ENCODE measurements around the gene BAK1. TPM values are rescaled to one million over a fixed set of nuclear protein-coding genes. Genes with fewer than 3 reads are reported as not detected.

Gene BAK1
- total and polyA plus RNA-seq, 2 donors, result 8.8 to 18.7 TPM

GRCh38 chr6:33616113-33616512, 36.0 kb upstream of the BAK1 start:
- H3K4me1 ChIP-seq (ENCODE audit: insufficient read depth), result no peaks in the 10 kb centered on the region
- no peaks in the 10 kb centered on the region for H3K36me3 ChIP-seq (ENCODE audit: insufficient read depth)
- 82% methylated on average over 2 of the region's 2 CpGs for WGBS
- no peak for DNase-seq (ENCODE audit: extremely low spot score)
- H3K4me3 ChIP-seq (ENCODE audit: low read depth, low read length), result no peak overlapping the region
- no peak overlapping the region for H3K27ac ChIP-seq (ENCODE audit: low read depth)

- Histone ChIP-seq H3K36me3 (ENCODE audit: insufficient read depth) (no peaks in the 10 kb centered on the region), H3K27ac (ENCODE audit: low read depth) (no peak overlapping the region), H3K4me3 (ENCODE audit: low read depth, low read length) (no peak overlapping the region), H3K4me1 (ENCODE audit: insufficient read depth) (no peaks in the 10 kb centered on the region)
- DNase-seq (ENCODE audit: extremely low spot score), result no peak
- 65% methylated on average over 10 of the region's 10 CpGs for WGBS
Measured at GRCh38 chr6:33613795-33614168, 33.7 kb upstream of the BAK1 start.

GRCh38 chr6:33613146-33613794, 33.2 kb upstream of the BAK1 start:
- no peak for DNase-seq (ENCODE audit: extremely low spot score)
- Histone ChIP-seq H3K27ac (ENCODE audit: low read depth) (no peak overlapping the region), H3K4me3 (ENCODE audit: low read depth, low read length) (no peak overlapping the region), H3K4me1 (ENCODE audit: insufficient read depth) (no peaks in the 10 kb centered on the region), H3K36me3 (ENCODE audit: insufficient read depth) (no peaks in the 10 kb centered on the region)
- 71% methylated on average over 8 of the region's 8 CpGs for WGBS

- no peaks in the 10 kb centered on the region for H3K36me3 ChIP-seq (ENCODE audit: insufficient read depth)
- no peak for DNase-seq (ENCODE audit: extremely low spot score)
- no peak overlapping the region for H3K4me3 ChIP-seq (ENCODE audit: low read depth, low read length)
- no peak overlapping the region for H3K27ac ChIP-seq (ENCODE audit: low read depth)
- H3K4me1 ChIP-seq (ENCODE audit: insufficient read depth), result no peaks in the 10 kb centered on the region
- 72% methylated on average over 22 of the region's 22 CpGs for WGBS
Measured at GRCh38 chr6:33610779-33611732, 31.0 kb upstream of the BAK1 start.

- WGBS, result 66% methylated on average over 4 of the region's 4 CpGs
- no peak overlapping the region for H3K4me3 ChIP-seq (ENCODE audit: low read depth, low read length)
- H3K27ac ChIP-seq (ENCODE audit: low read depth), result no peak overlapping the region
- no peak for DNase-seq (ENCODE audit: extremely low spot score)
- H3K4me1 ChIP-seq (ENCODE audit: insufficient read depth), result no peaks in the 10 kb centered on the region
- no peaks in the 10 kb centered on the region for H3K36me3 ChIP-seq (ENCODE audit: insufficient read depth)
Measured at GRCh38 chr6:33610067-33610466, 30.0 kb upstream of the BAK1 start.

GRCh38 chr6:33609528-33609927, 29.5 kb upstream of the BAK1 start:
- Histone ChIP-seq H3K4me1 (ENCODE audit: insufficient read depth) (no peaks in the 10 kb centered on the region), H3K27ac (ENCODE audit: low read depth) (no peak overlapping the region), H3K4me3 (ENCODE audit: low read depth, low read length) (no peak overlapping the region), H3K36me3 (ENCODE audit: insufficient read depth) (no peaks in the 10 kb centered on the region)
- WGBS, result 36% methylated on average over 6 of the region's 6 CpGs
- DNase-seq (ENCODE audit: extremely low spot score), result no peak

- Histone ChIP-seq H3K4me3 (ENCODE audit: low read depth, low read length) (no peak overlapping the region), H3K27ac (ENCODE audit: low read depth) (no peak overlapping the region), H3K4me1 (ENCODE audit: insufficient read depth) (no peaks in the 10 kb centered on the region), H3K36me3 (ENCODE audit: insufficient read depth) (no peaks in the 10 kb centered on the region)
- 55% methylated on average over 3 of the region's 3 CpGs for WGBS
- DNase-seq (ENCODE audit: extremely low spot score), result no peak
Measured at GRCh38 chr6:33609019-33609418, 28.9 kb upstream of the BAK1 start.

GRCh38 chr6:33607784-33608161, 27.7 kb upstream of the BAK1 start:
- Histone ChIP-seq H3K27ac (ENCODE audit: low read depth) (no peak overlapping the region), H3K36me3 (ENCODE audit: insufficient read depth) (no peaks in the 10 kb centered on the region), H3K4me3 (ENCODE audit: low read depth, low read length) (no peak overlapping the region), H3K4me1 (ENCODE audit: insufficient read depth) (no peaks in the 10 kb centered on the region)
- whole genome bisulfite sequencing, result 70% methylated on average over 5 of the region's 5 CpGs
- no peak for DNase-seq (ENCODE audit: extremely low spot score)

GRCh38 chr6:33607126-33607783, 27.2 kb upstream of the BAK1 start:
- no peaks in the 10 kb centered on the region for H3K4me1 ChIP-seq (ENCODE audit: insufficient read depth)
- no peaks in the 10 kb centered on the region for H3K36me3 ChIP-seq (ENCODE audit: insufficient read depth)
- H3K4me3 ChIP-seq (ENCODE audit: low read depth, low read length), result no peak overlapping the region
- H3K27ac ChIP-seq (ENCODE audit: low read depth), result no peak overlapping the region
- DNase-seq (ENCODE audit: extremely low spot score), result no peak
- 69% methylated on average over 8 of the region's 8 CpGs for WGBS

GRCh38 chr6:33606642-33607041, 26.6 kb upstream of the BAK1 start:
- 95% methylated on average over 2 of the region's 2 CpGs for WGBS
- H3K27ac ChIP-seq (ENCODE audit: low read depth), result no peak overlapping the region
- H3K4me3 ChIP-seq (ENCODE audit: low read depth, low read length), result no peak overlapping the region
- no peak for DNase-seq (ENCODE audit: extremely low spot score)
- H3K4me1 ChIP-seq (ENCODE audit: insufficient read depth), result no peaks in the 10 kb centered on the region
- no peaks in the 10 kb centered on the region for H3K36me3 ChIP-seq (ENCODE audit: insufficient read depth)

GRCh38 chr6:33604941-33605854, 25.1 kb upstream of the BAK1 start:
- no peak overlapping the region for H3K27ac ChIP-seq (ENCODE audit: low read depth)
- no peak for DNase-seq (ENCODE audit: extremely low spot score)
- no peaks in the 10 kb centered on the region for H3K4me1 ChIP-seq (ENCODE audit: insufficient read depth)
- no peaks in the 10 kb centered on the region for H3K36me3 ChIP-seq (ENCODE audit: insufficient read depth)
- WGBS, result 83% methylated on average over 4 of the region's 4 CpGs
- no peak overlapping the region for H3K4me3 ChIP-seq (ENCODE audit: low read depth, low read length)

GRCh38 chr6:33602180-33602579, 22.1 kb upstream of the BAK1 start:
- Histone ChIP-seq H3K4me3 (ENCODE audit: low read depth, low read length) (no peak overlapping the region), H3K27ac (ENCODE audit: low read depth) (no peak overlapping the region), H3K36me3 (ENCODE audit: insufficient read depth) (no peaks in the 10 kb centered on the region), H3K4me1 (ENCODE audit: insufficient read depth) (no peaks in the 10 kb centered on the region)
- DNase-seq (ENCODE audit: extremely low spot score), result no peak
- WGBS, result 20% methylated on average over 2 of the region's 2 CpGs

- Histone ChIP-seq H3K36me3 (ENCODE audit: insufficient read depth) (no peaks in the 10 kb centered on the region), H3K4me1 (ENCODE audit: insufficient read depth) (no peaks in the 10 kb centered on the region), H3K27ac (ENCODE audit: low read depth) (no peak overlapping the region), H3K4me3 (ENCODE audit: low read depth, low read length) (no peak overlapping the region)
- WGBS, result 91% methylated on average over 6 of the region's 6 CpGs
- DNase-seq (ENCODE audit: extremely low spot score), result no peak
Measured at GRCh38 chr6:33600761-33601160, 20.7 kb upstream of the BAK1 start.

Measured in urinary bladder (tissue), 4 donors.